Loucy (cell line): ENCODE data around the gene SPACA5.

Experiments used
- EZH2phosphoT487 ChIP-seq: fragments of 200-600 bp; IDR thresholded peaks from 2 replicates; pipeline ENCODE4 v1.6.1; 2018; ENCODE audit warnings: antibody characterized with exemption, mild to moderate bottlenecking, moderate library complexity, borderline replicate concordance
- TF ChIP-seq, protein P1 (sequence below): fragments of 200-600 bp; sonication (generic); conservative IDR thresholded peaks from 2 replicates; pipeline ENCODE4 v1.5.1; 2014; ENCODE audit warnings: mild to moderate bottlenecking, antibody characterized with exemption, low read length

DNA sequence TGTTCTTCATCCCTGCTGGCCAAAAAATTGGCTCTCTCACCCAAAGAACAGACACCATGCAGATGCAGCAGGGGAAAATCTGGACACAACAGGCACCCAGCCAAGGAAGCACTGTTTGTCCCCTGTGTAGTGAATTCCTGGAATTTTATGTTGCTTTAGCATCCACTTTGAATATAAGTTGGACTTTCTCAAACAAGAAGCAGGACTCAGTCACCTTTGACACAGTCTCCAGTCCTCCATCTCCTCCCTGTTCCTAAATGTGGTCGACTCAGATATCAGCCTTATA, 14.8 kb upstream of the SPACA5 start:
- TF ChIP-seq, protein P1, sequence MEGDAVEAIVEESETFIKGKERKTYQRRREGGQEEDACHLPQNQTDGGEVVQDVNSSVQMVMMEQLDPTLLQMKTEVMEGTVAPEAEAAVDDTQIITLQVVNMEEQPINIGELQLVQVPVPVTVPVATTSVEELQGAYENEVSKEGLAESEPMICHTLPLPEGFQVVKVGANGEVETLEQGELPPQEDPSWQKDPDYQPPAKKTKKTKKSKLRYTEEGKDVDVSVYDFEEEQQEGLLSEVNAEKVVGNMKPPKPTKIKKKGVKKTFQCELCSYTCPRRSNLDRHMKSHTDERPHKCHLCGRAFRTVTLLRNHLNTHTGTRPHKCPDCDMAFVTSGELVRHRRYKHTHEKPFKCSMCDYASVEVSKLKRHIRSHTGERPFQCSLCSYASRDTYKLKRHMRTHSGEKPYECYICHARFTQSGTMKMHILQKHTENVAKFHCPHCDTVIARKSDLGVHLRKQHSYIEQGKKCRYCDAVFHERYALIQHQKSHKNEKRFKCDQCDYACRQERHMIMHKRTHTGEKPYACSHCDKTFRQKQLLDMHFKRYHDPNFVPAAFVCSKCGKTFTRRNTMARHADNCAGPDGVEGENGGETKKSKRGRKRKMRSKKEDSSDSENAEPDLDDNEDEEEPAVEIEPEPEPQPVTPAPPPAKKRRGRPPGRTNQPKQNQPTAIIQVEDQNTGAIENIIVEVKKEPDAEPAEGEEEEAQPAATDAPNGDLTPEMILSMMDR = no peak
- TF ChIP-seq EZH2phosphoT487 = no peak
